Measurements from ENCODE around the gene OSMR. TPM values are rescaled to one million over a fixed set of nuclear protein-coding genes. Genes with fewer than 3 reads are reported as not detected.
"Not testable (repeated sequence)": the region's sequence is repeated elsewhere in the genome, so short reads cannot be mapped to it uniquely, and the experiment has no call there.

The OSMR gene
- total and polyA plus RNA-seq, 5 donors: 9.8 to 47.6 (median 19.4) TPM

DNA sequence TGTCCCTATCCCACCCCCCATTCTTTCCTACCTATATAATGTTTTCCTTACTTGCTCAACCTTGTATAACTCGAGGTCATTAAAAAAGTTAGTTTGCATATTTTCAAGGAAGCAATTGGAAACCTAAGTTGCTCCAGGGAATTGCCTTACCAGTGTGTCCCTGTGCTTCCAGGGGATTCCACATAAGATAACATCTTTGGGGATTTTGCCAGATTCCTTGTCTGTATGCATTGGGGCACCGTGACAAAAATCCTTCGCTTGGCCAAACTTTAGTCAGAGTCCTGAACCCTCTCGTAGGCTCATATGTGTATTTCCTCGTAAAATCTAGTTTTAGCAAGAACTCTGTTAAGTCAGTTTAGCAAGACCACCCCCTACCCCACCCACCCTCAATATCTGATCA lies 14.7 kb upstream of the OSMR start:
- DNase-seq (no peak), ATAC-seq (no peak)
- Histone ChIP-seq H3K9me3 (ENCODE audit: control insufficient read depth, low read length) (peaks cover 4% of the 10 kb centered on the region), H3K27me3 (ENCODE audit: control insufficient read depth, insufficient read depth) (no peaks in the 10 kb centered on the region), H3K4me1 (ENCODE audit: control insufficient read depth, insufficient read depth, low read length) (peaks cover 3% of the 10 kb centered on the region), H3K4me3 (ENCODE audit: low read length) (no peak overlapping the region), H3K27ac (ENCODE audit: low read length) (no peak overlapping the region)
- 70% methylated on average over 5 of the region's 5 CpGs for WGBS
- intact Hi-C loops (cut with DNase I): loop anchor here in 3 of 4 donors (5.0 to 10.0 kb wide), 2 partner anchors 84 to 91 kb away; no protein-coding TSS in a partner anchor

DNA sequence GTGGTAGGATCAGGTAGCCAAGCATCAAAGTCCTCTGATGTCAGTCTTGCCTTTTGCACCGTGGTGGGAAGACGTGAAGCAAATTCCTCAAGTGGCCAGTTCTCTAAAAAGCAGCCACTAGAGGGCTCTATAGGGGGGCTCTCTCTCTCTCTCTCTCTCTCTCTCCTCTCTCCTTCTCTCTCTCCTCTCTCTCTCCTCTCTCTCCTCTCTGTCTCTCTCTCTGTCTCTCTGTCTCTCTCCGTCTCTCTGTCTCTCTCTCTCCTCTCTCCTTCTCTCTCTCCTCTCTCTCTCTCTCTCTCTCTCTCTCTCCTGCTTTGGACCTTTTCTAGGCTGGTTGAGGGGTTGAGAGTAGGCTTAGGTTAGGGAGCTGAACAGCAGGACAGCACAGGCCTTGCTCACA lies 13.9 kb upstream of the OSMR start:
- DNase-seq: peak in 1 of 3 donors; percentile 29
- no peaks in the 10 kb centered on the region for H3K27me3 ChIP-seq (ENCODE audit: control insufficient read depth, insufficient read depth)
- intact Hi-C loops (cut with DNase I): loop anchor here in 3 of 4 donors (5.0 to 10.0 kb wide), 2 partner anchors 83 to 90 kb away; no protein-coding TSS in a partner anchor
- H3K4me3 ChIP-seq (ENCODE audit: low read length): no peak overlapping the region
- H3K9me3 ChIP-seq (ENCODE audit: control insufficient read depth, low read length): peaks cover 4% of the 10 kb centered on the region
- H3K27ac ChIP-seq (ENCODE audit: low read length): no peak overlapping the region
- ATAC-seq: peak in 1 of 2 donors; percentile 27
- WGBS: 38% methylated on average over 3 of the region's 3 CpGs
- H3K4me1 ChIP-seq (ENCODE audit: control insufficient read depth, insufficient read depth, low read length): peaks cover 3% of the 10 kb centered on the region

GRCh38 chr5:38832810-38833209 lies 13.0 kb upstream of the OSMR start:
- intact Hi-C loops (cut with DNase I): loop anchor here in 3 of 4 donors (5.0 to 10.0 kb wide), 2 partner anchors 82 to 89 kb away; no protein-coding TSS in a partner anchor

DNA sequence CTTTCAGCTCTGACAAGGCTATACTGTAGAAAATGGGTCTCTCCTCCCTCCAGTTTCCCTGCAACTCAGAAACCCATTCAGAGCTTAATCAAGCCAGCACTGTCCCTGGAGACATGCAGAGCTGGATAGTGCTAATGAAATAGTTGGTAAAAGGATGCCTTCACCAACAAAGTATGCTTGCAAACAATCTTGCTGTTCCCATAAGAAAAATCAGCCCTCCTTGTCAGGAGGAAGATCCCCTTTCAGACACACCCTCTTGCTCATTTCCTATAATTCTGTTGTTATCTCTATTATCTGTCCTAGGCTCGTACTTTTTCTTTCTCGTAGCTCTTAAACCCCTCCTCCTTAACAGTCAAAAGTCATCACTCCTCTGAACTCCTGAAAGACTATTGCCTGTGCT lies 9.9 kb upstream of the OSMR start:
- peak overlapping the region; percentile 33 for H3K27ac ChIP-seq (ENCODE audit: low read length)
- 23% methylated on average over 2 of the region's 2 CpGs for WGBS
- peaks cover 2% of the 10 kb centered on the region for H3K9me3 ChIP-seq (ENCODE audit: control insufficient read depth, low read length)
- H3K27me3 ChIP-seq (ENCODE audit: control insufficient read depth, insufficient read depth): no peaks in the 10 kb centered on the region
- peak; percentile 78 to 90 for ATAC-seq
- H3K4me3 ChIP-seq (ENCODE audit: low read length): no peak overlapping the region
- peak in 2 of 3 donors; percentile 35 to 57 for DNase-seq
- intact Hi-C loops (cut with DNase I): loop anchor here in 1 of 4 donors (10.0 kb wide), 1 partner anchor 79 kb away; no protein-coding TSS in a partner anchor
- H3K4me1 ChIP-seq (ENCODE audit: control insufficient read depth, insufficient read depth, low read length): no peaks in the 10 kb centered on the region

More at GRCh38 chr5:38832810-38833209, 13.0 kb upstream of the OSMR start:
- Histone ChIP-seq H3K4me3 (ENCODE audit: low read length) (no peak overlapping the region), H3K27ac (ENCODE audit: low read length) (no peak overlapping the region), H3K27me3 (ENCODE audit: control insufficient read depth, insufficient read depth) (no peaks in the 10 kb centered on the region), H3K4me1 (ENCODE audit: control insufficient read depth, insufficient read depth, low read length) (peaks cover 3% of the 10 kb centered on the region), H3K9me3 (ENCODE audit: control insufficient read depth, low read length) (peaks cover 4% of the 10 kb centered on the region)
- no peak for DNase-seq
- 88% methylated on average over 4 of the region's 4 CpGs for WGBS
- no peak for ATAC-seq

DNA sequence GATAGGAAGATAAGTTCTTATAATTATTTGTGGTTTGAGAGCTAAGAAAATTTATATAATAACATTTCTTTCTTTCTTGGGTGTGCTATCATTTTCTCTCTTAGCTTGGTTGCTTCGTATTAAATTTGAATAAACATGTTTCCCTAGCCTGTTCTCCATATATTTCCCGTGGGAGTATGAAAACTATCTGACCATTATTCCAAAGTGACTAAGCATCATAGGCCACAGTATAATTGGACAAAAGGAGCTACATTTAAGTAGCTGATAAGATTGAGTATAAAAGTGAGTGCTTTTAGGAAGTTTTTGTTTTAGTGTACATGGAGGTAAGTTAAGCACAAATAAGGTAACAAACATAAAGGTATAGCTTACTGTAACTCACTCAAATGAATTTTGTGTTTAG lies 8.4 kb upstream of the OSMR start:
- Histone ChIP-seq H3K4me1 (ENCODE audit: control insufficient read depth, insufficient read depth, low read length) (no peaks in the 10 kb centered on the region), H3K27ac (ENCODE audit: low read length) (no peak overlapping the region), H3K9me3 (ENCODE audit: control insufficient read depth, low read length) (peaks cover 2% of the 10 kb centered on the region), H3K27me3 (ENCODE audit: control insufficient read depth, insufficient read depth) (no peaks in the 10 kb centered on the region), H3K4me3 (ENCODE audit: low read length) (no peak overlapping the region)
- intact Hi-C loops (cut with DNase I): loop anchor here in 1 of 4 donors (10.0 kb wide), 1 partner anchor 77 kb away; no protein-coding TSS in a partner anchor
- ATAC-seq (no peak), DNase-seq (no peak)
- 66% methylated on average over 2 of the region's 2 CpGs for WGBS

DNA sequence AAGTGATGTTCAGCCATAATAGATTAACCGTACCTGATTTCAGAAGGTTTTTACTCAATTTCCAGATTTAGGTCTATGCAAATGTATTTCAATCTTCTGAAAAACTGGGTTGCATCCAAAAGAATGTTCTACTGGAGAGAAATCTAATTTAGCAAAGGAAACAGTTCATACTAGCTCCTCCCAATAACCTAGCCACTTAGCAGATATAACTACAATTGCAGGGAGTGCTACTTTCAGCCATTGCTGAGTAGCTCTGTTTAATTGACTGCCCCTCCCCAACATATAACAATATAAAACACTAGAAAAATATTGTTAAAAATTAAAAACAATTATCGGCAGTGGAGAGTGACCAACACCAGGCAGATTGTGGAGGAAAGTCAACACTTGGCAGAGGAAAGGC lies 7.9 kb upstream of the OSMR start:
- Histone ChIP-seq H3K27me3 (ENCODE audit: control insufficient read depth, insufficient read depth) (no peaks in the 10 kb centered on the region), H3K9me3 (ENCODE audit: control insufficient read depth, low read length) (no peaks in the 10 kb centered on the region), H3K4me3 (ENCODE audit: low read length) (no peak overlapping the region), H3K27ac (ENCODE audit: low read length) (no peak overlapping the region), H3K4me1 (ENCODE audit: control insufficient read depth, insufficient read depth, low read length) (no peaks in the 10 kb centered on the region)
- whole genome bisulfite sequencing: 60% methylated on average over 2 of the region's 2 CpGs
- ATAC-seq: peak in 1 of 2 donors; percentile 52
- no peak for DNase-seq
- intact Hi-C loops (cut with DNase I): loop anchor here in 1 of 4 donors (10.0 kb wide), 1 partner anchor 77 kb away; no protein-coding TSS in a partner anchor

DNA sequence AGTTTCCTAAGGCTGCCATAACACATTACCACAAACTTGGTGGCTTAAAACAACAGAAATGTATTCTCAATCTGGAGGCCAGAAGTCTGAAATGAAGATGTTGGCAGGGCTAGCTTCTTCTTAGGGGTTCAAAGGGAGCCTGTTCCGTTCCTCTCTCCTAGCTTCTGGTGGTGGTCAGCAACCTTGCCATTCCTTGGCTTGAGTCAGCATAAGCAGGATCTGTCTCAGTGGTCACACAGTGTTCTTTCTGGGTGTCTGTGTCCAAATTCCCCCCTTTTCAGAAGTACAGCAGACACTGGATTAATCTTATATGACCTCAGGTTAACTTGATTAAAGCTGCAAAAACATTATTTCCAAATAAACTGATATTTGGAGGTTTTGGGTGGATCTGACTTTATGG lies 2.1 kb upstream of the OSMR start:
- DNase-seq (no peak), ATAC-seq (no peak)
- H3K9me3 ChIP-seq (ENCODE audit: control insufficient read depth, low read length): no peaks in the 10 kb centered on the region
- H3K4me1 ChIP-seq (ENCODE audit: control insufficient read depth, insufficient read depth, low read length): peaks cover 6% of the 10 kb centered on the region
- 83% methylated on average over 1 of the region's 1 CpG for WGBS
- H3K27me3 ChIP-seq (ENCODE audit: control insufficient read depth, insufficient read depth): no peaks in the 10 kb centered on the region
- no peak overlapping the region for H3K4me3 ChIP-seq (ENCODE audit: low read length)
- intact Hi-C loops (cut with DNase I): no loop called here
- H3K27ac ChIP-seq (ENCODE audit: low read length): peak overlapping the region; percentile 57

DNA sequence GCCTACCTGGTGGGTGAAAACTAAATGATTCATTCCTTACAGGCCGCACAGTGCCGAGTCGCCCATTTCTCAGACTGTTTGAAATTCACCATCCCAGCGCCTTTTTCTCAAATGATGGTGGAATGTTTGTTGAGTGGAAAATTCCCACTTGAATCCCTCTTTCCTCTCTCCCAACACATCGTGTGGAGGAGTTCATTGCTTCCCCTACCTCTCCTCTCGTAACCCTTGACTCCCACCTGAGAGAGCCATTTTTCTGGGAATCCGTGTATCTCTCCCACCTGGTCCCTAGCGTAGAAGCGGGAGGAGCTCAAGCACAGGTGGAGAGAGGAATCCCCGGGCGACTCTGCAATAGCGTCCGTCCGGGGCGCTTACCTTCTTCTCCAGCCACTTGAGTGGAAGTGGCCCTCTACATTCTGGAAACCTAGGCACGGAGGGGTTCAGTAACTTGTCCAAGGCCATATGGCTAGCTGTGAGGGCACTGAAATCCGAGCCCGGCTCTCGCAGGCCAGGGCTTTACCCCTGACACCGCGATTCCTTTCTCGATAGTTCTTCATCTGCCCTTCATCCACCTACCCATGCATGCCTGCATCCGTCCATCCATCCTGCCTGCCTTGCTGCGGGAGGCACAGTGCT lies 683 bp downstream of the OSMR start:
- H3K4me1 ChIP-seq (ENCODE audit: control insufficient read depth, insufficient read depth, low read length): peaks cover 6% of the 10 kb centered on the region
- H3K27ac ChIP-seq (ENCODE audit: low read length): peak overlapping the region; percentile 95
- WGBS: 29% methylated on average over 24 of the region's 24 CpGs
- DNase-seq (no peak), ATAC-seq (peak in 1 of 2 donors; percentile 5)
- intact Hi-C loops (cut with DNase I): loop anchor here in 1 of 4 donors (5.0 kb wide), 1 partner anchor 76 kb away; no protein-coding TSS in a partner anchor
- peak overlapping the region; percentile 57 for H3K4me3 ChIP-seq (ENCODE audit: low read length)
- H3K27me3 ChIP-seq (ENCODE audit: control insufficient read depth, insufficient read depth): no peaks in the 10 kb centered on the region
- H3K9me3 ChIP-seq (ENCODE audit: control insufficient read depth, low read length): peaks cover 2% of the 10 kb centered on the region

- Histone ChIP-seq H3K4me1 (ENCODE audit: control insufficient read depth, insufficient read depth, low read length) (peaks cover 6% of the 10 kb centered on the region), H3K4me3 (ENCODE audit: low read length) (peak overlapping the region; percentile 57), H3K9me3 (ENCODE audit: control insufficient read depth, low read length) (peaks cover 2% of the 10 kb centered on the region), H3K27me3 (ENCODE audit: control insufficient read depth, insufficient read depth) (no peaks in the 10 kb centered on the region), H3K27ac (ENCODE audit: low read length) (peak overlapping the region; percentile 15)
- no peak for ATAC-seq
- intact Hi-C loops (cut with DNase I): loop anchor here in 1 of 4 donors (5.0 kb wide), 1 partner anchor 75 kb away; no protein-coding TSS in a partner anchor
- no peak for DNase-seq
- WGBS: 72% methylated on average over 9 of the region's 9 CpGs
These were observed 1.9 kb downstream of the OSMR start for GRCh38 chr5:38847559-38848347.

GRCh38 chr5:38848637-38849036 lies 2.8 kb downstream of the OSMR start:
- intact Hi-C loops (cut with DNase I): loop anchor here in 1 of 4 donors (5.0 kb wide), 1 partner anchor 74 kb away; no protein-coding TSS in a partner anchor
- Histone ChIP-seq H3K9me3 (ENCODE audit: control insufficient read depth, low read length) (peaks cover 2% of the 10 kb centered on the region), H3K4me3 (ENCODE audit: low read length) (no peak overlapping the region), H3K27ac (ENCODE audit: low read length) (no peak overlapping the region), H3K27me3 (ENCODE audit: control insufficient read depth, insufficient read depth) (no peaks in the 10 kb centered on the region), H3K4me1 (ENCODE audit: control insufficient read depth, insufficient read depth, low read length) (peaks cover 6% of the 10 kb centered on the region)
- WGBS: 86% methylated on average over 2 of the region's 2 CpGs
- DNase-seq: no peak
- no peak for ATAC-seq

- H3K27ac ChIP-seq (ENCODE audit: low read length); H3K9me3 ChIP-seq (ENCODE audit: control insufficient read depth, low read length); H3K27me3 ChIP-seq (ENCODE audit: control insufficient read depth, insufficient read depth); ATAC-seq; H3K4me3 ChIP-seq (ENCODE audit: low read length); intact Hi-C loops (cut with DNase I); DNase-seq: not testable (repeated sequence)
- 91% methylated on average over 5 of the region's 5 CpGs for WGBS
- H3K4me1 ChIP-seq (ENCODE audit: control insufficient read depth, insufficient read depth, low read length): peaks cover 12% of the 10 kb centered on the region
These were observed 5.8 kb downstream of the OSMR start for GRCh38 chr5:38851640-38852039.
